CD14-positive monocyte (primary cell): Measurements from ENCODE around the gene STX11. TPM values are rescaled to one million over a fixed set of nuclear protein-coding genes. Genes with fewer than 3 reads are reported as not detected.
"Not testable (repeated sequence)": the region's sequence is repeated elsewhere in the genome, so short reads cannot be mapped to it uniquely, and the experiment has no call there.

Source experiments
- DNase-seq, 3 donors: peaks; one replicate each; pipeline ENCODE4 v3.0.0-alpha.2; 2011 to 2022
- H2AFZ ChIP-seq: 2 replicates; pipeline ENCODE4 v1.6.0; 2012; ENCODE audit warnings: mild to moderate bottlenecking, low read depth, low read length, inconsistent platforms; ENCODE audit not compliant: insufficient read depth, poor library complexity, severe bottlenecking
- H3K27ac ChIP-seq, 2 donors: 1 replicate in 1 of 2; 2 replicates in 1 of 2; pipeline ENCODE4 v1.5.1; 2012 to 2013; ENCODE audit warnings: low read length in 2 of 2, control low read depth in 1 of 2, inconsistent platforms in 1 of 2, low read depth in 1 of 2, mild to moderate bottlenecking in 1 of 2
- H3K27me3 ChIP-seq, 2 donors: one replicate each; pipeline versions ENCODE4 v1.6.0 to v1.6.1; 2011 to 2013; ENCODE audit warnings: low read length in 2 of 2; ENCODE audit not compliant: control insufficient read depth in 2 of 2, insufficient read depth in 2 of 2
- H3K36me3 ChIP-seq, 2 donors: replicated peaks in 1 of 2; 1 replicate in 1 of 2; 2 replicates in 1 of 2; pipeline versions ENCODE4 v1.5.1 to v1.6.1; 2012 to 2013; ENCODE audit warnings: low read length in 2 of 2, control low read depth in 1 of 2, inconsistent platforms in 1 of 2, mild to moderate bottlenecking in 1 of 2; ENCODE audit not compliant: insufficient read depth in 2 of 2, control insufficient read depth in 1 of 2
- H3K4me1 ChIP-seq, 2 donors: 1 replicate in 1 of 2; 2 replicates in 1 of 2; pipeline versions ENCODE4 v1.5.1 to v1.6.1; 2012 to 2013; ENCODE audit warnings: low read length in 2 of 2, control low read depth in 1 of 2, inconsistent platforms in 1 of 2, mild to moderate bottlenecking in 1 of 2, moderate library complexity in 1 of 2; ENCODE audit not compliant: insufficient read depth in 2 of 2, control insufficient read depth in 1 of 2
- H3K4me2 ChIP-seq: replicated peaks from 2 replicates; pipeline ENCODE3; 2012; ENCODE audit warnings: low read length, moderate library complexity, mild to moderate bottlenecking; ENCODE audit not compliant: poor library complexity, severe bottlenecking; ENCODE audit errors: extremely low read depth
- H3K4me3 ChIP-seq, 3 experiments: fragments of 200-600 bp in 1 of 3; sonication (generic) in 1 of 3; replicated peaks in 1 of 3; 1 replicate in 2 of 3; 2 replicates in 1 of 3; pipeline ENCODE4 v1.5.1; 2011 to 2013; ENCODE audit warnings: low read length in 3 of 3, mild to moderate bottlenecking in 3 of 3, control low read depth in 2 of 3, low read depth in 2 of 3, inconsistent platforms in 1 of 3, moderate library complexity in 1 of 3
- H3K79me2 ChIP-seq: 2 replicates; pipeline ENCODE4 v1.6.0; 2012; ENCODE audit warnings: mild to moderate bottlenecking, control low read depth, inconsistent platforms, low read length, moderate library complexity; ENCODE audit not compliant: insufficient read depth
- H3K9ac ChIP-seq: 2 replicates; pipeline ENCODE4 v1.6.0; 2017; ENCODE audit warnings: low read length, mild to moderate bottlenecking; ENCODE audit not compliant: insufficient read depth, poor library complexity, severe bottlenecking
- H3K9me3 ChIP-seq, 2 donors: replicated peaks in 1 of 2; 1 replicate in 1 of 2; 2 replicates in 1 of 2; pipeline versions ENCODE4 v1.5.1 to v1.6.1; 2012 to 2013; ENCODE audit warnings: low read length in 2 of 2, control low read depth in 1 of 2; ENCODE audit not compliant: control insufficient read depth in 1 of 2, insufficient read depth in 1 of 2
- H4K20me1 ChIP-seq: 2 replicates; pipeline ENCODE4 v1.6.0; 2012; ENCODE audit warnings: mild to moderate bottlenecking, low read length, control low read depth, moderate library complexity; ENCODE audit not compliant: insufficient read depth
- H3K27ac Mint-ChIP-seq, 7 donors: one replicate each; pipeline ENCODE4 v1.8.0; 2020; ENCODE audit warnings: mild to moderate bottlenecking in 7 of 7, mixed read lengths in 7 of 7, moderate library complexity in 6 of 7, inconsistent platforms in 2 of 7
- H3K27me3 Mint-ChIP-seq, 3 donors: one replicate each; pipeline ENCODE4 v1.8.0; 2021 to 2022; ENCODE audit warnings: low read depth in 3 of 3, mild to moderate bottlenecking in 3 of 3, mixed read lengths in 3 of 3, moderate library complexity in 3 of 3, inconsistent platforms in 1 of 3
- H3K36me3 Mint-ChIP-seq, 2 donors: one replicate each; pipeline ENCODE4 v1.8.0; 2020; ENCODE audit warnings: mixed read lengths in 2 of 2, inconsistent platforms in 1 of 2, mild to moderate bottlenecking in 1 of 2
- H3K4me1 Mint-ChIP-seq: one replicate; pipeline ENCODE4 v1.8.0; 2020; ENCODE audit warnings: mild to moderate bottlenecking, mixed read lengths
- H3K4me3 Mint-ChIP-seq, 2 donors: one replicate each; pipeline ENCODE4 v1.8.0; 2020; ENCODE audit warnings: mild to moderate bottlenecking in 2 of 2, mixed read lengths in 2 of 2, moderate library complexity in 1 of 2
- H3K9me3 Mint-ChIP-seq, 7 donors: one replicate each; pipeline ENCODE4 v1.8.0; 2020 to 2022; ENCODE audit warnings: mixed read lengths in 7 of 7, mild to moderate bottlenecking in 6 of 7, moderate library complexity in 6 of 7, inconsistent platforms in 2 of 7
- WGBS: methylation state at CpG from one replicate; pipeline ENCODE4 v1.1.5; 2013; ENCODE audit warnings: missing lambda C conversion rate; ENCODE audit not compliant: insufficient coverage; 5-methylcytosine and 5-hydroxymethylcytosine counted together
- intact Hi-C, 2 donors: fragments of 100-400 bp; cut with micrococcal nuclease; formaldehyde crosslinking; loops; one replicate each; pipeline versions ENCODE4 v1.15.0 to v1.15.1; 2023
- polyA plus RNA-seq, 3 donors: library from polyadenylated mRNA; depleted of rRNA in 1 of 3; unstranded in 2 of 3; stranded (reverse) in 1 of 3; fragments of 300-500 nt in 2 of 3; fragments of >200 nt in 1 of 3; fragmentation: Illumina TruSeq in 2 of 3; gene quantifications; 1 replicate in 2 of 3; 2 replicates in 1 of 3; pipeline ENCODE4 v1.2.3, GENCODE V29; 2012 to 2021
- TF ChIP-seq, protein P1 (sequence below): fragments of 200-600 bp; IDR thresholded peaks from one replicate; pipeline ENCODE4 v1.8.0; 2022; ENCODE audit warnings: antibody characterized with exemption, mild to moderate bottlenecking

Gene STX11
- polyA plus RNA-seq, 3 donors: 276 to 372 (median 367) TPM

GRCh38 chr6:144131248-144131709 lies 19.0 kb upstream of the STX11 start:
- H3K4me3 Mint-ChIP-seq: no peak overlapping the region
- Histone ChIP-seq H2AFZ (no peak overlapping the region), H3K27me3 (no peaks in the 10 kb centered on the region), H3K4me1 (peaks cover 5 to 16% of the 10 kb centered on the region in 2 donors), H4K20me1 (no peaks in the 10 kb centered on the region), H3K27ac (no peak overlapping the region), H3K9ac (no peak overlapping the region), H3K4me3 (no peak overlapping the region), H3K9me3 (no peaks in the 10 kb centered on the region), H3K36me3 (no peaks in the 10 kb centered on the region), H3K4me2 (no peak overlapping the region), H3K79me2 (no peaks in the 10 kb centered on the region)
- H3K36me3 Mint-ChIP-seq: no peaks in the 10 kb centered on the region
- peaks cover 0 to 2% (median 1%) of the 10 kb centered on the region in 3 donors for H3K27me3 Mint-ChIP-seq
- TF ChIP-seq, protein P1, sequence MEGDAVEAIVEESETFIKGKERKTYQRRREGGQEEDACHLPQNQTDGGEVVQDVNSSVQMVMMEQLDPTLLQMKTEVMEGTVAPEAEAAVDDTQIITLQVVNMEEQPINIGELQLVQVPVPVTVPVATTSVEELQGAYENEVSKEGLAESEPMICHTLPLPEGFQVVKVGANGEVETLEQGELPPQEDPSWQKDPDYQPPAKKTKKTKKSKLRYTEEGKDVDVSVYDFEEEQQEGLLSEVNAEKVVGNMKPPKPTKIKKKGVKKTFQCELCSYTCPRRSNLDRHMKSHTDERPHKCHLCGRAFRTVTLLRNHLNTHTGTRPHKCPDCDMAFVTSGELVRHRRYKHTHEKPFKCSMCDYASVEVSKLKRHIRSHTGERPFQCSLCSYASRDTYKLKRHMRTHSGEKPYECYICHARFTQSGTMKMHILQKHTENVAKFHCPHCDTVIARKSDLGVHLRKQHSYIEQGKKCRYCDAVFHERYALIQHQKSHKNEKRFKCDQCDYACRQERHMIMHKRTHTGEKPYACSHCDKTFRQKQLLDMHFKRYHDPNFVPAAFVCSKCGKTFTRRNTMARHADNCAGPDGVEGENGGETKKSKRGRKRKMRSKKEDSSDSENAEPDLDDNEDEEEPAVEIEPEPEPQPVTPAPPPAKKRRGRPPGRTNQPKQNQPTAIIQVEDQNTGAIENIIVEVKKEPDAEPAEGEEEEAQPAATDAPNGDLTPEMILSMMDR: no peak
- H3K4me1 Mint-ChIP-seq: peaks cover 17% of the 10 kb centered on the region
- intact Hi-C loops: no loop called here
- H3K27ac Mint-ChIP-seq: no peak overlapping the region
- no peaks in the 10 kb centered on the region for H3K9me3 Mint-ChIP-seq
- WGBS: no CpG with 5 or more reads among the region's 1 CpG
- DNase-seq: peak in 2 of 3 donors; percentile 18 to 29

DNA sequence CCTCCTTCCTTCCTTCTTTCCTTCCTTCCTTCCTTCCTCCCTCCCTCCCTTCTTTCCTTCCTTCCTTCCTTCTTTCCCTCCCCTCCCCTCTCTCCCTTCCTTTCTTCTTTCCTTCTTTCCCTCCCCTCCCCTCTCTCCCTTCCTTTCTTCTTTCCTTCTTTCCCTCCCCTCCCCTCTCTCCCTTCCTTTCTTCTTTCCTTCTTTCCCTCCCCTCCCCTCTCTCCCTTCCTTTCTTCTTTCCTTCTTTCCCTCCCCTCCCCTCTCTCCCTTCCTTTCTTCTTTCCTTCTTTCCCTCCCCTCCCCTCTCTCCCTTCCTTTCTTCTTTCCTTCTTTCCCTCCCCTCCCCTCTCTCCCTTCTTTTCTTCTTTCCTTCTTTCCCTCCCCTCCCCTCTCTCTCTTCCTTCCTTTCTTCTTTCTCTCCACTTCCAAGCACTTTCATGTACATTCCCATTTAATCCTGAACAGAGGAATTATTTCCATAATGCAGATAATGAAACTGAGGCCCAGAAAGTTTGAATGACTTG lies 18.1 kb upstream of the STX11 start:
- H3K9ac ChIP-seq, H3K4me3 ChIP-seq, H3K36me3 ChIP-seq, H3K27me3 ChIP-seq, H2AFZ ChIP-seq, H3K27ac ChIP-seq, H3K27ac Mint-ChIP-seq, H3K36me3 Mint-ChIP-seq, H3K27me3 Mint-ChIP-seq, H3K4me3 Mint-ChIP-seq, H3K79me2 ChIP-seq, DNase-seq, H4K20me1 ChIP-seq, intact Hi-C loops, H3K9me3 Mint-ChIP-seq, H3K9me3 ChIP-seq, H3K4me2 ChIP-seq: not testable (repeated sequence)
- peaks cover 17% of the 10 kb centered on the region for H3K4me1 Mint-ChIP-seq
- peaks cover 5 to 16% of the 10 kb centered on the region in 2 donors for H3K4me1 ChIP-seq
